Hepatocyte (in vitro differentiated cells): ENCODE measurements around the gene RAPGEFL1.

Experiments
- EZH2 ChIP-seq: fragments of 200-600 bp; sonication (generic); IDR thresholded peaks from 2 replicates; pipeline ENCODE4 v1.6.1; 2016; ENCODE audit warnings: antibody characterized with exemption, mild to moderate bottlenecking, borderline replicate concordance
- TF ChIP-seq, protein P1 (sequence below): fragments of 200-600 bp; sonication (generic); IDR thresholded peaks from 2 replicates; pipeline ENCODE4 v1.5.1; 2016; ENCODE audit warnings: antibody characterized with exemption, mild to moderate bottlenecking; ENCODE audit not compliant: poor library complexity

DNA sequence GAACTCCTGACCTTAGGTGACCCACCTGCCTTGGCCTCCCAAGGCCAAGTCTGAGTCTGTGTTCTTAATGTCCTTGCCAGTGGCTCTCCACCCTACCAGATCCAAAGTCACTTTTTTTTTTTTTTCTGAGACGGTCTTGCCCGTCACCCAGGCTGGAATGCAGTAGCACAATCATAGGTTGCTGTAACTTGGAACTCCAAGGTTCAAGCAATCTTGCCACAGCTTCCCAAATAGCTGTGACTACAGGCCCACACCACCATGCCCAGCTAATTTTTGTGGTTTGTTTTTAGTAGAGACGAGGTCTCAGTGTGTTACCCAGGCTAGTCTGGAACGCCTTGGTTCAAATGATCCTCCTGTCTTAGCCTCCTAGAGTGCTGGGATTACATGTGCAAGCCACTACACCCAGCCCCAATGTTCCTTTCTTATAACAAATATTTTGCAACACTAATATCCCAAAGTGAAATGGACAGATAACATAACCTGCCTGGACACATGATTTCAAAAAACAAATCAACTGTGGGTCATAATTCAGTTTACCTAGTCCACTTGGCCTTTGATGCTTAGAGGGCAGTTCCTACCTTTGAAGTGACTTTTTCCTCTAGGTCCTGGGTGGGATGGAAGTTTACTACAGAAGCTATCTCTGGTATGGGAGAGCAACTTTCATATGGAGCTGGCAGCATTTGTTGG, 4.0 kb upstream of the RAPGEFL1 start:
- TF ChIP-seq, protein P1, sequence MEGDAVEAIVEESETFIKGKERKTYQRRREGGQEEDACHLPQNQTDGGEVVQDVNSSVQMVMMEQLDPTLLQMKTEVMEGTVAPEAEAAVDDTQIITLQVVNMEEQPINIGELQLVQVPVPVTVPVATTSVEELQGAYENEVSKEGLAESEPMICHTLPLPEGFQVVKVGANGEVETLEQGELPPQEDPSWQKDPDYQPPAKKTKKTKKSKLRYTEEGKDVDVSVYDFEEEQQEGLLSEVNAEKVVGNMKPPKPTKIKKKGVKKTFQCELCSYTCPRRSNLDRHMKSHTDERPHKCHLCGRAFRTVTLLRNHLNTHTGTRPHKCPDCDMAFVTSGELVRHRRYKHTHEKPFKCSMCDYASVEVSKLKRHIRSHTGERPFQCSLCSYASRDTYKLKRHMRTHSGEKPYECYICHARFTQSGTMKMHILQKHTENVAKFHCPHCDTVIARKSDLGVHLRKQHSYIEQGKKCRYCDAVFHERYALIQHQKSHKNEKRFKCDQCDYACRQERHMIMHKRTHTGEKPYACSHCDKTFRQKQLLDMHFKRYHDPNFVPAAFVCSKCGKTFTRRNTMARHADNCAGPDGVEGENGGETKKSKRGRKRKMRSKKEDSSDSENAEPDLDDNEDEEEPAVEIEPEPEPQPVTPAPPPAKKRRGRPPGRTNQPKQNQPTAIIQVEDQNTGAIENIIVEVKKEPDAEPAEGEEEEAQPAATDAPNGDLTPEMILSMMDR, result no peak
- no peak for TF ChIP-seq EZH2
